C4-2B (cell line): ENCODE data around the gene RAPGEF1.

ENCODE experiments used
- H3K27ac ChIP-seq: fragments of 450-650 bp; 2 replicates; pipeline ENCODE4 v1.5.1; 2017
- ZFX ChIP-seq: fragments of 450-650 bp; IDR thresholded peaks from 2 replicates; pipeline ENCODE4 v1.6.1; 2017
- TF ChIP-seq, protein P1 (sequence below): fragments of 450-650 bp; conservative IDR thresholded peaks from 2 replicates; pipeline ENCODE4 v1.5.1; 2017; ENCODE audit warnings: mild to moderate bottlenecking

The RAPGEF1 gene

DNA sequence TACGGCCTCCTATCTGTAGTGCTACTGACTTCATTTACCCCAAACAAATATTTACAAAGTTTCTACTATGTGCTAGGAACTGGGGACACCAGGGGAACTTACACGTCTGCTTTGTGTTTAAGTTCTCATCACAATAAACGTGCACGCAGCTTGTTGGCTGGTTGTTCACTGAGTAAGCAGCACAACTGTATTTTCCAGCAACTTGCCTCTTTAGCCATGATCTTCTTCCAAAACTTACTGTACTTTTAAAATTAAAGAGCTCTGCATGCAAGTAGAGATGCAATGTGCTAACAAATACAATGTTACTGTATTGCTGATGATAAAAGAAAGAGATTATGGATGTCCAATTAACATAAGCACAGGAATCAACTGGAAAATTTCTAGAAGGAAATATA lies 62.8 kb downstream of the RAPGEF1 start:
- TF ChIP-seq, protein P1, sequence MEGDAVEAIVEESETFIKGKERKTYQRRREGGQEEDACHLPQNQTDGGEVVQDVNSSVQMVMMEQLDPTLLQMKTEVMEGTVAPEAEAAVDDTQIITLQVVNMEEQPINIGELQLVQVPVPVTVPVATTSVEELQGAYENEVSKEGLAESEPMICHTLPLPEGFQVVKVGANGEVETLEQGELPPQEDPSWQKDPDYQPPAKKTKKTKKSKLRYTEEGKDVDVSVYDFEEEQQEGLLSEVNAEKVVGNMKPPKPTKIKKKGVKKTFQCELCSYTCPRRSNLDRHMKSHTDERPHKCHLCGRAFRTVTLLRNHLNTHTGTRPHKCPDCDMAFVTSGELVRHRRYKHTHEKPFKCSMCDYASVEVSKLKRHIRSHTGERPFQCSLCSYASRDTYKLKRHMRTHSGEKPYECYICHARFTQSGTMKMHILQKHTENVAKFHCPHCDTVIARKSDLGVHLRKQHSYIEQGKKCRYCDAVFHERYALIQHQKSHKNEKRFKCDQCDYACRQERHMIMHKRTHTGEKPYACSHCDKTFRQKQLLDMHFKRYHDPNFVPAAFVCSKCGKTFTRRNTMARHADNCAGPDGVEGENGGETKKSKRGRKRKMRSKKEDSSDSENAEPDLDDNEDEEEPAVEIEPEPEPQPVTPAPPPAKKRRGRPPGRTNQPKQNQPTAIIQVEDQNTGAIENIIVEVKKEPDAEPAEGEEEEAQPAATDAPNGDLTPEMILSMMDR, result no peak
- TF ChIP-seq ZFX, result no peak
- no peak overlapping the region for H3K27ac ChIP-seq

GRCh38 chr9:131676431-131676972 lies 63.4 kb downstream of the RAPGEF1 start:
- TF ChIP-seq, protein P1, result no peak
- no peak for TF ChIP-seq ZFX
- no peak overlapping the region for H3K27ac ChIP-seq

- TF ChIP-seq, protein P1, result no peak
- no peak for TF ChIP-seq ZFX
- H3K27ac ChIP-seq, result no peak overlapping the region
Observed at GRCh38 chr9:131675437-131676022, 64.3 kb downstream of the RAPGEF1 start.

GRCh38 chr9:131674425-131675421 lies 65.2 kb downstream of the RAPGEF1 start:
- H3K27ac ChIP-seq, result no peak overlapping the region
- no peak for TF ChIP-seq ZFX

DNA sequence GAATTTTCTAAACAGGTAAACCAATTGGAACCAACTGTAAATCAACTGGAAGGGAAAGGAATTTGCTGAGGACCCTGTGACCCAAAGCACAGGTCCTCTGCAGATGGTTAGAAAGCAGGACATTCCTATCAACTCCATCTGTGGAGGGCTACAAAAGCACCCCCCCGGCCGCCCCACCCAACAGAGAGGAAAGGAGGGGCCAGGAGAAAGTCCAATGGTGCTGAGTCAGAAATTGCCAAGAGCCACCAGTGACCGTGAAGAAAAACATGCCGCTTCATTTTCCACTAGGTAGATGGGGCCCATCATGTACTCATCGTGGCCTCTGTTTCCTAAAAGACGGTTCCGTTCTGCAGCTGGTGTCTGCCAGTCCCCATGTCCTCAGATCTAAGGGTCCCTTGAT lies 66.3 kb downstream of the RAPGEF1 start:
- TF ChIP-seq, protein P1, result no peak
- no peak overlapping the region for H3K27ac ChIP-seq

DNA sequence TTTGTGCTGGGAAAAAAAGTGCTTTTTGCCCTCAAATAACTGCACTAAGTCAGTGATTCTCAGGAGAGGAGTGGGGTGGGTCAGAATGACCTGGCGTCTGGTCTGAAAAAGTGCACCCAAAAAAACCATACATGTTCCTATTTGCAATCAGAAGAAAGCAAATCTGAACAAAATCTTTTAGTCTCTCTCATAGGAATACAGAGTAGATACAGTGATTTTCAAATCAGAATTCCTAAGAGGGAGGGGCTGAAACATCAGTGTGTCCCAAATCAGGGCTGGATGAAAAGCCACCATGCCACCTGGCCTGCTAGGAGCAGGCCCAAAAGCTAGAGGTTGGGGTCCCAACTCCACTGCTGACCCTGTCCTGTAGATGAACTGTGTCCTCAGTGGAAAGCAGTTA lies 66.8 kb downstream of the RAPGEF1 start:
- no peak overlapping the region for H3K27ac ChIP-seq
- TF ChIP-seq ZFX, result no peak
- TF ChIP-seq, protein P1, result no peak

DNA sequence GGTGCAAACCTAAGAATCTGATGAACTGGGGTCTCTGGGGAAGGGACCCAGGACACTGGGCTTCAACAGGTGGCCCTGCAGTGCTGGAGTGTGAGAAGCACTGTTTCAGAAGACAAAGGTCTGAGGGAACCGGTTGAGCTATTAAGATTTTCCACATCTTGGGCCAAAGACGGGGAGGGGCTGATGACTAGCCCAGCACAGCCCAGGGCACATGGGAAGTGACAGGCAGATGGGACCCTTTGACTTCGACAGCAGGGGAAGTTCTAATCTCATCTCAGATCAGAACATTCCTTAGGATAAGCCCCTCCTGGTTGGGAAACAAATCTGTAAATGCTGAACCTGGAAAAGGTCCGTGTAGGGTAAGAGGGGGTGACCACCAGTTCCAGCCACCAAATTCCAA lies 67.4 kb downstream of the RAPGEF1 start:
- H3K27ac ChIP-seq, result no peak overlapping the region
- no peak for TF ChIP-seq ZFX
- TF ChIP-seq, protein P1, result no peak
